Measurements from ENCODE around the gene PRND.

DNA sequence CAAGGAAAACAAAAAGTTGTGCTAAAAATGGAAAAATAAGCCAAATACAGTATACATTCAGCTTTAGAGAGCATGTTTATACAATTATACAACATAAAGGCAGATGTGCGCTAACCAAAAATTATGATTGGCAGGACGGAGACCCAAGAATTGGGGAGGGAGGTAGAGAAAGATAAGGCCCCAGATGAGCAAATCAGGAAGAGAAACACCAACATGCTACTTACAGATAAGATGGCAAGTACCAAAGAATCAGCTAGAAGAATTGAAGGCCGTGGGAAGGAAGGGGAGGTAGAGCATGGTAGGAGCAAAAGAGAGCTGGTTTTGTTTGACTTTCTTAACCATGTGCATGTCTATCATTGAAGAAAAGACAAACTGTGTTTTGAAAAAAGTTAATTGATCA lies 45.4 kb downstream of the PRND start:
- TF ChIP-seq CTCF (IDR thresholded peaks at IDR 0.05) (no peak), EZH2 (IDR thresholded peaks at IDR 0.05; ENCODE audit: borderline replicate concordance, insufficient read depth, low read depth, low read length, poor library complexity, severe bottlenecking) (no peak)
